Common myeloid progenitor, CD34-positive (primary cell): ENCODE results near the gene DCAF17.

Experiments used
- CTCF ChIA-PET: fragments of 350-600 bp; sonication (Branson Sonifier 250); formaldehyde crosslinking; loops from one replicate; lab custom pipeline; 2021; ENCODE audit warnings: antibody characterized with exemption; lab: Charles Lee
- POLR2A ChIA-PET: fragments of 350-600 bp; sonication (Branson Sonifier 250); formaldehyde crosslinking; loops from one replicate; lab custom pipeline; 2021; ENCODE audit warnings: antibody characterized with exemption; lab: Charles Lee
- DNase-seq, 3 donors: peaks; one replicate each; pipeline versions ENCODE4 v3.0.0 to v3.0.0-alpha.2; 2013
- H3K27ac ChIP-seq, 2 experiments: 1 replicate in 1 of 2; 2 replicates in 1 of 2; pipeline ENCODE4 v1.7.0; 2013; ENCODE audit warnings: inconsistent platforms in 2 of 2, low read length in 2 of 2, mild to moderate bottlenecking in 2 of 2, low read depth in 1 of 2, moderate library complexity in 1 of 2; ENCODE audit not compliant: severe bottlenecking in 2 of 2, insufficient read depth in 1 of 2, poor library complexity in 1 of 2
- H3K27me3 ChIP-seq, 5 experiments: replicated peaks in 2 of 5; 1 replicate in 3 of 5; 2 replicates in 2 of 5; pipeline versions ENCODE4 v1.6.1 to v1.7.0; 2013; ENCODE audit warnings: low read length in 4 of 5, mild to moderate bottlenecking in 2 of 5, moderate library complexity in 2 of 5, inconsistent platforms in 1 of 5; ENCODE audit not compliant: insufficient read depth in 5 of 5, control insufficient read depth in 4 of 5
- H3K36me3 ChIP-seq, 4 experiments: 1 replicate in 2 of 4; 2 replicates in 2 of 4; pipeline versions ENCODE4 v1.6.1 to v1.7.0; 2013; ENCODE audit warnings: low read length in 3 of 4, control low read depth in 1 of 4, mild to moderate bottlenecking in 1 of 4; ENCODE audit not compliant: control insufficient read depth in 4 of 4, insufficient read depth in 4 of 4
- H3K4me1 ChIP-seq, 4 experiments: 1 replicate in 3 of 4; 2 replicates in 1 of 4; pipeline versions ENCODE4 v1.6.1 to v1.7.1; 2013; ENCODE audit warnings: low read length in 3 of 4, mild to moderate bottlenecking in 3 of 4, control low read depth in 1 of 4, inconsistent platforms in 1 of 4, moderate library complexity in 1 of 4; ENCODE audit not compliant: control insufficient read depth in 4 of 4, insufficient read depth in 4 of 4; ENCODE audit errors: control extremely low read depth in 1 of 4
- H3K4me3 ChIP-seq, 7 experiments: 1 replicate in 4 of 7; 2 replicates in 3 of 7; pipeline versions ENCODE4 v1.5.1 to v1.7.0; 2013; ENCODE audit warnings: mild to moderate bottlenecking in 7 of 7, low read length in 6 of 7, moderate library complexity in 6 of 7, inconsistent platforms in 2 of 7, low read depth in 2 of 7, control low read depth in 1 of 7; ENCODE audit not compliant: insufficient read depth in 4 of 7, control insufficient read depth in 1 of 7; ENCODE audit errors: extremely low read depth in 1 of 7
- H3K9me3 ChIP-seq, 5 experiments: 1 replicate in 4 of 5; 2 replicates in 1 of 5; pipeline versions ENCODE4 v1.6.1 to v1.7.1; 2013; ENCODE audit warnings: low read length in 4 of 5, mild to moderate bottlenecking in 2 of 5, inconsistent platforms in 1 of 5, low read depth in 1 of 5, moderate library complexity in 1 of 5; ENCODE audit not compliant: control insufficient read depth in 4 of 5, insufficient read depth in 2 of 5; ENCODE audit errors: control extremely low read depth in 1 of 5
- WGBS: methylation state at CpG from one replicate; pipeline ENCODE4 v1.1.5; 2013; ENCODE audit not compliant: insufficient coverage; 5-methylcytosine and 5-hydroxymethylcytosine counted together

DCAF17 gene

DNA sequence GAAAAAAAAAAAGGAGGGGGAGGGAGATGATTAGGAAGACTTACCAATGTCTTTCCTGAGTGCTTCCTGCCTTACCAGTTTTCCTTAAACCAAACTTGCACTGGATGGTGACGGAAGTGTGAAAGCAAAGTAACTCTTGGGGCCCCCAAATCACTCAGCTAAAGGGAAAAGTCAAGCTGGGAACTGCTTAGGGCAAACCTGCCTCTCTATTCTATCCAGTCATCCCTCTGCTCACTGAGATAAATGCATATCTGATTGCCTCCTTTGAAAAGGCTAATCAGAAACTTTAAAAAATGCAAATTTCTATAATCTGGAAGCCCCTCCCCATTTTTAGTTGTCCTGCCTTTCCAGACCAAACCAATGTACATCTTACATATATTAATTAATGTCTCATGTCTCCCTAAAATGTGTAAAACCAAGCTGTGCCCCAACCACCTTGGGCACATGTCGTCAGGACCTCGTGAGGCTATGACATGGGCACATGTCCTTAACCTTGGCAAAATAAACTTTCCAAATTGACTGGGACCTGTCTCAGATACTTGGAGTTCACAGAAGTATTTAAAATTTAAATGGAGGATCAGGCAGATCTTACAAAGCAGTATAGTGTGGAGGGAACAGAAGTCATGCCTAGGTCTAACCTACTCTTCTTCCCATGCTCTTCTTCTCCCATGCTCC is 81.0 kb downstream of the DCAF17 start:
- CTCF ChIA-PET, result interaction anchor here (1.3 kb wide), 1 partner anchor 31 kb away, joined by 3 read pairs; no protein-coding TSS in a partner anchor
- WGBS, result 100% methylated on average over 3 of the region's 3 CpGs
- Histone ChIP-seq H3K4me1 (peaks cover 17 to 46% (median 23%) of the 10 kb centered on the region in 4 experiments), H3K27me3 (no peaks in the 10 kb centered on the region), H3K4me3 (no peak overlapping the region), H3K27ac (no peak overlapping the region), H3K36me3 (no peaks in the 10 kb centered on the region), H3K9me3 (no peaks in the 10 kb centered on the region)
- POLR2A ChIA-PET, result no interaction called here
- no peak for DNase-seq

DNA sequence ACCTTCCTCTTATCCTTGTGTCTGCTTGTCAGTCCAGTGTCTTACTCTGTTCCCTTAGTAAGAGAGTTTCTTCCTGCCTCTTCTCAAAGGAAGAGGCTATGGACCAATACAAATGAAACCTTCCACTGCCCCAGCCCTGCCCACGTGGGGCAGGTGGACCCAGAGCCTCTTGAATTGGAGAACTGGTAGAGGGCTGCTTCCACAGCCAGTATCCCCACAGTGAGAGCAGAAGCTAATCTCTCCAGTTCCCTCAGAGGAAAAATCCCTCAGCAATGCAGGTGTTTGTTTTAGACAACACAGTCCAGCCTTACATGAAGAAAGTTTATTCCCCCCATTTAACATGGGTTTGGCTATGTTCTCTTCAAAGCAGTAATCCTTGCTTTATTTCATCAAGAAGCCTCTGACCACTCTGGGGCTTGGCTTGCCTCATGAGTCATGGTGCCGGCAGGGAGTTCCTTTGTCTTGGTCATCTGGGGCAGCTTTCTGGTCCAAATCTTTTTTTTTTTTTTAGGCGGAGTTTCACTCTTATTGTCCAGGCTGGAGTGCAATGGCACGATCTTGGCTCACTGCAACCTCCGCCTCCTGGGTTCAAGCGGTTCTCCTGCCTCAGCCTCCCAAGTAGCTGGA is 81.8 kb downstream of the DCAF17 start:
- ChIA-PET CTCF (interaction anchor here (0.6 kb wide), 1 partner anchor 15 kb away, joined by 3 read pairs; no protein-coding TSS in a partner anchor), POLR2A (no interaction called here)
- Histone ChIP-seq H3K4me1 (peaks cover 17 to 50% (median 24%) of the 10 kb centered on the region in 4 experiments), H3K36me3 (no peaks in the 10 kb centered on the region), H3K4me3 (no peak overlapping the region), H3K27ac (no peak overlapping the region), H3K9me3 (no peaks in the 10 kb centered on the region), H3K27me3 (no peaks in the 10 kb centered on the region)
- no peak for DNase-seq
- WGBS, result 94% methylated on average over 2 of the region's 6 CpGs

DNA sequence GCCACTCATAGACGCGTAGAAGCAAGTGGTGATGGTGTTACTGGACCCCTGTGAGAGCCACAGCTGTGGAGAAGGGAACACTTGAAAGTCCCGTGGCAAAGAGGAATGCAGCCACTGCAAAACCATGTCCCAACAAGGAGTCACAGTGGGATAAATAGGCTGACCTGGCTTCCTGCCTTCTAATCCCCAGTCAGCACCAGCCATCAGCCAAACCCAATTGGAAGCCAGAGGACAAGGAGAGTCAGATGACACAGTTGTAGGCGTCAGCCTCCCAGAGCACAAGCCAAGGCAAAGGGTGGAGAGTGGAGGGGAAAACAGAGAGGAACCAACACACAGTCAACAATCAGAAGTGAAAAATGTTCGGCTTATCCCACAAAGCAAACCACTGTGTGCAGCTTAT is 82.8 kb downstream of the DCAF17 start:
- H3K4me3 ChIP-seq, result no peak overlapping the region
- POLR2A ChIA-PET, result no interaction called here
- H3K27ac ChIP-seq, result no peak overlapping the region
- H3K27me3 ChIP-seq, result no peaks in the 10 kb centered on the region
- no peaks in the 10 kb centered on the region for H3K36me3 ChIP-seq
- WGBS, result 98% methylated on average over 4 of the region's 5 CpGs
- no peak for DNase-seq
- CTCF ChIA-PET, result no interaction called here
- no peaks in the 10 kb centered on the region for H3K9me3 ChIP-seq
- H3K4me1 ChIP-seq, result peaks cover 20 to 54% (median 29%) of the 10 kb centered on the region in 4 experiments

DNA sequence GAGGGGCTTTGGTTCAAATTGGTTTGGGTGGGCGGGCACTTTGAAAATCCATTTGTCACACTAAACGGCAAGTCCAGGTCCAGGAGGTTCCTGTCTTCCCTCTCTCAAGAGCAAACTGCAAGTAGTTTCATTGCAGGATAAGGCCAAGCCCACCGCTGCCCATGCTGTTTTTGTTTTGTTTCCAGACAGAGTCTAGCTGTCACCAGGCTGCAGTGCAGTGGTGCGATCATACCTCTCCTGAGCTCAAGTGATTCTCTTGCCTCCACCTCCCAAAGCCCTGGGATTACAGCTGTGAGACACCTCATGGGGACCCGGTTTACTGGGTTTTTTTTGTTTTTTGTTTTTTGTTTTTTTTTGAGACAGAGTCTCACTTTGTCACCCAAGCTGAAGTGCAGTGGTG is 86.4 kb downstream of the DCAF17 start:
- POLR2A ChIA-PET, result no interaction called here
- CTCF ChIA-PET, result interaction anchor here (0.8 to 1.1 kb wide), 2 partner anchors 9 to 11 kb away, joined by 3 read pairs; no protein-coding TSS in a partner anchor
- no peaks in the 10 kb centered on the region for H3K27me3 ChIP-seq
- no peaks in the 10 kb centered on the region for H3K36me3 ChIP-seq
- H3K9me3 ChIP-seq, result no peaks in the 10 kb centered on the region
- H3K4me3 ChIP-seq, result no peak overlapping the region
- WGBS, result 92% methylated on average over 4 of the region's 5 CpGs
- H3K4me1 ChIP-seq, result peaks cover 13 to 47% (median 22%) of the 10 kb centered on the region in 4 experiments
- DNase-seq, result no peak
- H3K27ac ChIP-seq, result no peak overlapping the region

GRCh38 chr2:171521361-171522051 is 87.5 kb downstream of the DCAF17 start:
- Histone ChIP-seq H3K36me3 (no peaks in the 10 kb centered on the region), H3K27ac (peak overlapping the region; percentile 22 to 86), H3K4me1 (peaks cover 13 to 47% (median 22%) of the 10 kb centered on the region in 4 experiments), H3K9me3 (no peaks in the 10 kb centered on the region), H3K27me3 (no peaks in the 10 kb centered on the region), H3K4me3 (peak overlapping the region; percentile 61 to 93 (median 86))
- POLR2A ChIA-PET, result interaction anchor here (1.5 to 3.6 kb wide), 2 partner anchors 9 to 88 kb away, joined by 3 to 11 read pairs; partner anchors contain the start of genes DCAF17 and METTL8
- 100% methylated on average over 3 of the region's 5 CpGs for WGBS
- CTCF ChIA-PET, result interaction anchor here (0.6 to 1.3 kb wide), 6 partner anchors 10 to 22 kb away, joined by 3 to 4 read pairs (median 3); no protein-coding TSS in a partner anchor
- DNase-seq, result peak in 1 of 3 donors; percentile 17

GRCh38 chr2:171522052-171522787 is 88.2 kb downstream of the DCAF17 start, which contains the start of gene CYBRD1:
TSS of gene CYBRD1 (plus strand) at chr2:171522474. CDS start at chr2:171522546, 72 bp downstream.
- DNase-seq, result peak; percentile 62 to 88 (median 78)
- Histone ChIP-seq H3K4me3 (peak within 1 kb of the TSS; percentile 61 to 93 (median 86)), H3K27ac (peak within 1 kb of the TSS; percentile 66 to 86), H3K9me3 (no peaks in the 10 kb centered on the region), H3K27me3 (no peaks in the 10 kb centered on the region), H3K36me3 (peaks cover 0 to 1% (median 0%) of the 10 kb centered on the region in 4 experiments), H3K4me1 (peaks cover 13 to 47% (median 22%) of the 10 kb centered on the region in 4 experiments)
- CTCF ChIA-PET, result interaction anchor here (0.9 to 1.7 kb wide), 7 partner anchors 10 to 52 kb away, joined by 3 to 5 read pairs (median 3); no protein-coding TSS in a partner anchor
- POLR2A ChIA-PET, result interaction anchor here (1.5 to 3.6 kb wide), 2 partner anchors 10 to 88 kb away, joined by 3 to 11 read pairs; partner anchors contain the start of genes DCAF17 and METTL8
- 0% methylated on average over 40 of the region's 45 CpGs for WGBS
